ENCODE results near the gene APOBEC3H. TPM values are rescaled to one million over a fixed set of nuclear protein-coding genes. Genes with fewer than 3 reads are reported as not detected.

APOBEC3H gene
- total RNA-seq, 1 experiment from 2014 or later = 1.8 TPM

DNA sequence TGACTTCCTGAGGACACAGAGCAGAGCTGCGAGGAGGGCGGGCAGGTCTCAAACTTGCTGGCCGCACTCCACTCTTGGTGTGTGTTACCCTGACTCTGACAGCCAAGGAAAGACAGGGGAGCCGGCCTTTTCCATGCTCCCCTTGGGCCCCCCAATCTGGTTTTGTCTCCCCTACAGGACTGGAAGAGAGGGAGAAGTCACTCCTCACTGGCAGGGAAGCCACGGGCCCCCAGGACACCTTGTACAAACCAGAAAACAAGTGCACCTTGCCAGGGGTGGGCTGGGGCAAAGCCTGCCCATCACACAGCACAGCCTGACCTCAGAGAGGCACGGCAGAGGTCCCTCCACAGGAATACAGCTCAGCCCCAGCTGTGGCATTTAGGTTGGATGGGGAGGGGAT, 35.2 kb downstream of the APOBEC3H start (continued):
- TF ChIP-seq YY1 (IDR thresholded peaks at IDR 0.05; ENCODE audit: extremely low read depth, insufficient replicate concordance, low read depth, low read length) = no peak
- no peak for TF ChIP-seq POLR2A (IDR thresholded peaks at IDR 0.05; ENCODE audit: borderline replicate concordance, extremely low read depth, insufficient read depth, insufficient read length)
- TF ChIP-seq ELF1 (IDR thresholded peaks at IDR 0.05; ENCODE audit: borderline replicate concordance, low read depth) = no peak
- TF ChIP-seq FOSL1 (IDR thresholded peaks at IDR 0.05; ENCODE audit: low read depth) = no peak
- TF ChIP-seq CEBPB (IDR thresholded peaks at IDR 0.05; ENCODE audit: low read depth) = no peak
- TF ChIP-seq, protein P1, sequence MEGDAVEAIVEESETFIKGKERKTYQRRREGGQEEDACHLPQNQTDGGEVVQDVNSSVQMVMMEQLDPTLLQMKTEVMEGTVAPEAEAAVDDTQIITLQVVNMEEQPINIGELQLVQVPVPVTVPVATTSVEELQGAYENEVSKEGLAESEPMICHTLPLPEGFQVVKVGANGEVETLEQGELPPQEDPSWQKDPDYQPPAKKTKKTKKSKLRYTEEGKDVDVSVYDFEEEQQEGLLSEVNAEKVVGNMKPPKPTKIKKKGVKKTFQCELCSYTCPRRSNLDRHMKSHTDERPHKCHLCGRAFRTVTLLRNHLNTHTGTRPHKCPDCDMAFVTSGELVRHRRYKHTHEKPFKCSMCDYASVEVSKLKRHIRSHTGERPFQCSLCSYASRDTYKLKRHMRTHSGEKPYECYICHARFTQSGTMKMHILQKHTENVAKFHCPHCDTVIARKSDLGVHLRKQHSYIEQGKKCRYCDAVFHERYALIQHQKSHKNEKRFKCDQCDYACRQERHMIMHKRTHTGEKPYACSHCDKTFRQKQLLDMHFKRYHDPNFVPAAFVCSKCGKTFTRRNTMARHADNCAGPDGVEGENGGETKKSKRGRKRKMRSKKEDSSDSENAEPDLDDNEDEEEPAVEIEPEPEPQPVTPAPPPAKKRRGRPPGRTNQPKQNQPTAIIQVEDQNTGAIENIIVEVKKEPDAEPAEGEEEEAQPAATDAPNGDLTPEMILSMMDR (IDR thresholded peaks at IDR 0.05 in 2 of 3, conservative IDR thresholded peaks at IDR 0.05 in 1 of 3; ENCODE audit: borderline replicate concordance in 1 of 3, insufficient read depth in 1 of 3, low read depth in 2 of 3, low read length in 2 of 3) = no peak
- TF ChIP-seq JUND (IDR thresholded peaks at IDR 0.05) = no peak
- TF ChIP-seq, protein P2, sequence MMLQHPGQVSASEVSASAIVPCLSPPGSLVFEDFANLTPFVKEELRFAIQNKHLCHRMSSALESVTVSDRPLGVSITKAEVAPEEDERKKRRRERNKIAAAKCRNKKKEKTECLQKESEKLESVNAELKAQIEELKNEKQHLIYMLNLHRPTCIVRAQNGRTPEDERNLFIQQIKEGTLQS (IDR thresholded peaks at IDR 0.05) = no peak

DNA sequence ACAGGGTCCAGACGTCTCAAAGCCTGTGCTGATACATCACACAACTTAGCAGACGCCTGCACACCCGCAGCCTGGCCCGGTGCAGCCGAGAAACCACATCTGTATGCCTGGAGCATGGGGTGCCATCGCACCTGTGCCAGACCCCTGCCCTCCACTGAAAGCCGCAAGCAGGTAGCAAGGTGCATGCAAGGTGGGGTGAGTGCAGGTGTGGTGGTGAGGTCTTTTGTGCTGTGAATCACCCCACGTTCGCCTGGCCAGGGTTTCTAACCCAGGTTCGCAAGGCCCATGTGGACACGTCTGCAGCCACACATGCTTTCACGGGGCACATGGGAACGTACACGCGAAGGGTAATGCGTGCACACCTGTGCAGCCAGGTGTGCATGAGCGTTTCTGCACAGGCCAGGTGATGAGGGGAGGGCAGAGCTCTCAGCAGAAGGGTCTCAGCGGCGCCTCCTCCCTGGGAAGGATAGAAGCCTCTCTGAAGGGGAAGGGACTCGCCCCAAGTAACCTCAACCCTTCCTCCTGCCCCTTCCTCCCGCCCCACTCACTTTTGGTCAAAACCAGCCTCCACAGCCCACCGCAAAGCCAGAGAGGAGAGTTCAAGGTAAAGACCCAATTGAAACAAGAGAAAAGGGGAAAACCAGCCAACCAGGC, 36.0 kb downstream of the APOBEC3H start:
- BruUV-seq (replicated peaks) = no TSS peak
- Histone ChIP-seq H3K79me2 (ENCODE audit: insufficient read depth, low read length) (no peaks in the 10 kb centered on the region), H3K27me3 (ENCODE audit: insufficient read depth, low read length) (no peaks in the 10 kb centered on the region), H3K36me3 (ENCODE audit: control insufficient read depth in 1 of 2, insufficient read depth in 2 of 2, low read length in 2 of 2) (no peaks in the 10 kb centered on the region), H3K4me3 (replicated peaks in 1 of 2; ENCODE audit: low read depth in 1 of 2, low read length in 2 of 2) (no peak overlapping the region), H3K4me1 (ENCODE audit: control insufficient read depth in 1 of 2, insufficient read depth in 2 of 2, low read length in 2 of 2) (no peaks in the 10 kb centered on the region; a peak in 1 of 4 replicates), H3K9me2 (ENCODE audit: insufficient read depth) (no peaks in the 10 kb centered on the region), H4K20me1 (ENCODE audit: insufficient read depth) (no peaks in the 10 kb centered on the region), H3K27ac (ENCODE audit: low read depth, low read length) (no peak overlapping the region), H3K9ac (ENCODE audit: low read length) (no peak overlapping the region), H3K9me3 (ENCODE audit: control insufficient read depth in 1 of 2, insufficient read depth in 1 of 2, low read depth in 1 of 2, low read length in 2 of 2) (no peaks in the 10 kb centered on the region), H2AFZ (ENCODE audit: low read depth, low read length, poor library complexity, severe bottlenecking) (no peak overlapping the region), H3K4me2 (ENCODE audit: low read length) (no peak overlapping the region)
- TF ChIP-seq ELF1 (IDR thresholded peaks at IDR 0.05; ENCODE audit: borderline replicate concordance, low read depth) (no peak), SP1 (IDR thresholded peaks at IDR 0.05; ENCODE audit: low read depth) (no peak), TCF7L2 (IDR thresholded peaks at IDR 0.05; ENCODE audit: borderline replicate concordance, extremely low read depth, insufficient read depth, insufficient read length) (no peak), FOSL1 (IDR thresholded peaks at IDR 0.05; ENCODE audit: low read depth) (no peak), JUND (IDR thresholded peaks at IDR 0.05) (no peak), EZH2phosphoT487 (IDR thresholded peaks at IDR 0.05; ENCODE audit: borderline replicate concordance) (no peak), RAD21 (IDR thresholded peaks at IDR 0.05; ENCODE audit: low read depth) (no peak)
- TF ChIP-seq, protein P3, sequence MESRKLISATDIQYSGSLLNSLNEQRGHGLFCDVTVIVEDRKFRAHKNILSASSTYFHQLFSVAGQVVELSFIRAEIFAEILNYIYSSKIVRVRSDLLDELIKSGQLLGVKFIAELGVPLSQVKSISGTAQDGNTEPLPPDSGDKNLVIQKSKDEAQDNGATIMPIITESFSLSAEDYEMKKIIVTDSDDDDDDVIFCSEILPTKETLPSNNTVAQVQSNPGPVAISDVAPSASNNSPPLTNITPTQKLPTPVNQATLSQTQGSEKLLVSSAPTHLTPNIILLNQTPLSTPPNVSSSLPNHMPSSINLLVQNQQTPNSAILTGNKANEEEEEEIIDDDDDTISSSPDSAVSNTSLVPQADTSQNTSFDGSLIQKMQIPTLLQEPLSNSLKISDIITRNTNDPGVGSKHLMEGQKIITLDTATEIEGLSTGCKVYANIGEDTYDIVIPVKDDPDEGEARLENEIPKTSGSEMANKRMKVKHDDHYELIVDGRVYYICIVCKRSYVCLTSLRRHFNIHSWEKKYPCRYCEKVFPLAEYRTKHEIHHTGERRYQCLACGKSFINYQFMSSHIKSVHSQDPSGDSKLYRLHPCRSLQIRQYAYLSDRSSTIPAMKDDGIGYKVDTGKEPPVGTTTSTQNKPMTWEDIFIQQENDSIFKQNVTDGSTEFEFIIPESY (IDR thresholded peaks at IDR 0.05; ENCODE audit: extremely low read depth, insufficient replicate concordance, low read length) = no peak
- ChIA-PET CTCF (no interaction called here), POLR2A (no interaction called here), RAD21 (ENCODE audit: low non-redundant PET in 1 of 2, low total read pairs in 2 of 2, uncharacterized antibody in 2 of 2, unreplicated experiment in 2 of 2) (no interaction called here)
- no peak for ATAC-seq
- DNase-seq (ENCODE audit: low read depth, low spot score) = no peak
- intact Hi-C loops (cut with micrococcal nuclease) = no loop called here

All from HCT116 (cell line).